ENCODE measurements around the gene UEVLD. TPM values are rescaled to one million over a fixed set of nuclear protein-coding genes. Genes with fewer than 3 reads are reported as not detected.
"Not testable (repeated sequence)": the region's sequence is repeated elsewhere in the genome, so short reads cannot be mapped to it uniquely, and the experiment has no call there.

UEVLD gene
- polyA plus RNA-seq, 1 donor (not counting 4 experiments of a cell fraction or from before 2014, with no cell fraction given), result 34.2 TPM

GRCh38 chr11:18599739-18600230 lies 11.3 kb upstream of the UEVLD start, which contains the start of gene MISFA:
MISFA (plus strand) TSS chr11:18599789; CDS start chr11:18599929, 140 bp downstream.
- Histone ChIP-seq H3K27ac (ENCODE audit: control insufficient read depth, insufficient read depth, low read length) (no peak within 1 kb of the TSS), H3K9me3 (ENCODE audit: control insufficient read depth, low read depth, low read length) (no peaks in the 10 kb centered on the region), H3K36me3 (ENCODE audit: control insufficient read depth in 2 of 2, extremely low read depth in 1 of 2, insufficient read depth in 2 of 2, low read length in 2 of 2) (peaks cover 9 to 12% of the 10 kb centered on the region in 2 experiments), H3K4me1 (ENCODE audit: control insufficient read depth, extremely low read depth, insufficient read depth, low read length) (peaks cover 13% of the 10 kb centered on the region), H3K9me1 (ENCODE audit: control insufficient read depth, extremely low read depth, insufficient read depth, low read length) (no peaks in the 10 kb centered on the region), H2AFZ (ENCODE audit: control insufficient read depth, low read length) (no peak within 1 kb of the TSS), H3K27me3 (ENCODE audit: control insufficient read depth, extremely low read depth, insufficient read depth, low read length) (no peaks in the 10 kb centered on the region), H3K4me3 (ENCODE audit: control insufficient read depth in 2 of 3, extremely low read depth in 1 of 3, insufficient read depth in 2 of 3, low read depth in 1 of 3, low read length in 3 of 3) (no peak within 1 kb of the TSS), H3K4me2 (ENCODE audit: control insufficient read depth, extremely low read depth, insufficient read depth, low read depth, low read length) (no peak within 1 kb of the TSS), H3K9ac (ENCODE audit: control insufficient read depth, extremely low read depth, insufficient read depth, low read length) (no peak within 1 kb of the TSS), H3K79me2 (ENCODE audit: control insufficient read depth, insufficient read depth, low read length) (no peaks in the 10 kb centered on the region), H4K20me1 (ENCODE audit: control insufficient read depth, extremely low read depth, insufficient read depth, low read length) (no peaks in the 10 kb centered on the region)
- TF ChIP-seq CTCF (optimal IDR thresholded peaks at IDR 0.05 in 1 of 3, IDR thresholded peaks at IDR 0.05 in 1 of 3, conservative IDR thresholded peaks at IDR 0.05 in 1 of 3; ENCODE audit: extremely low read depth in 1 of 3, insufficient read depth in 2 of 3, low read length in 3 of 3) (no peak), EZH2 (IDR thresholded peaks at IDR 0.05; ENCODE audit: low read length) (no peak)
- dilution Hi-C loops (cut with MboI; ENCODE audit: extremely low pct_ligation_motif_present, low sequenced_read_pairs), result no loop called here
- FAIRE-seq (no peak), DNase-seq (ENCODE audit: low read depth, low spot score) (no peak)

- Histone ChIP-seq H3K9me1 (ENCODE audit: control insufficient read depth, extremely low read depth, insufficient read depth, low read length) (no peaks in the 10 kb centered on the region), H3K4me1 (ENCODE audit: control insufficient read depth, extremely low read depth, insufficient read depth, low read length) (peaks cover 26% of the 10 kb centered on the region), H4K20me1 (ENCODE audit: control insufficient read depth, extremely low read depth, insufficient read depth, low read length) (no peaks in the 10 kb centered on the region), H3K79me2 (ENCODE audit: control insufficient read depth, insufficient read depth, low read length) (peaks cover 16% of the 10 kb centered on the region), H2AFZ (ENCODE audit: control insufficient read depth, low read length) (peak overlapping the region; percentile 50), H3K4me2 (ENCODE audit: control insufficient read depth, extremely low read depth, insufficient read depth, low read depth, low read length) (peak overlapping the region; percentile 50), H3K9ac (ENCODE audit: control insufficient read depth, extremely low read depth, insufficient read depth, low read length) (peak overlapping the region; percentile 67), H3K27ac (ENCODE audit: control insufficient read depth, insufficient read depth, low read length) (peak overlapping the region; percentile 66), H3K9me3 (ENCODE audit: control insufficient read depth, low read depth, low read length) (no peaks in the 10 kb centered on the region), H3K4me3 (ENCODE audit: control insufficient read depth in 2 of 3, extremely low read depth in 1 of 3, insufficient read depth in 2 of 3, low read depth in 1 of 3, low read length in 3 of 3) (no peak overlapping the region), H3K27me3 (ENCODE audit: control insufficient read depth, extremely low read depth, insufficient read depth, low read length) (no peaks in the 10 kb centered on the region), H3K36me3 (ENCODE audit: control insufficient read depth in 2 of 2, extremely low read depth in 1 of 2, insufficient read depth in 2 of 2, low read length in 2 of 2) (peaks cover 5 to 15% of the 10 kb centered on the region in 2 experiments)
- FAIRE-seq (peak; percentile 79), DNase-seq (ENCODE audit: low read depth, low spot score) (peak; percentile 52)
- TF ChIP-seq CTCF (optimal IDR thresholded peaks at IDR 0.05 in 1 of 3, IDR thresholded peaks at IDR 0.05 in 1 of 3, conservative IDR thresholded peaks at IDR 0.05 in 1 of 3; ENCODE audit: extremely low read depth in 1 of 3, insufficient read depth in 2 of 3, low read length in 3 of 3) (no peak), EZH2 (IDR thresholded peaks at IDR 0.05; ENCODE audit: low read length) (no peak)
- dilution Hi-C loops (cut with MboI; ENCODE audit: extremely low pct_ligation_motif_present, low sequenced_read_pairs), result no loop called here
Measured at GRCh38 chr11:18594999-18595749, 6.6 kb upstream of the UEVLD start.

GRCh38 chr11:18594088-18594487 lies 5.6 kb upstream of the UEVLD start:
- DNase-seq (ENCODE audit: low read depth, low spot score); FAIRE-seq; H2AFZ ChIP-seq (ENCODE audit: control insufficient read depth, low read length); H3K9ac ChIP-seq (ENCODE audit: control insufficient read depth, extremely low read depth, insufficient read depth, low read length); dilution Hi-C loops (cut with MboI; ENCODE audit: extremely low pct_ligation_motif_present, low sequenced_read_pairs); H3K4me3 ChIP-seq (ENCODE audit: control insufficient read depth in 2 of 3, extremely low read depth in 1 of 3, insufficient read depth in 2 of 3, low read depth in 1 of 3, low read length in 3 of 3); H3K9me3 ChIP-seq (ENCODE audit: control insufficient read depth, low read depth, low read length); H3K27me3 ChIP-seq (ENCODE audit: control insufficient read depth, extremely low read depth, insufficient read depth, low read length); H4K20me1 ChIP-seq (ENCODE audit: control insufficient read depth, extremely low read depth, insufficient read depth, low read length); H3K4me2 ChIP-seq (ENCODE audit: control insufficient read depth, extremely low read depth, insufficient read depth, low read depth, low read length); H3K9me1 ChIP-seq (ENCODE audit: control insufficient read depth, extremely low read depth, insufficient read depth, low read length); H3K27ac ChIP-seq (ENCODE audit: control insufficient read depth, insufficient read depth, low read length): not testable (repeated sequence)
- Histone ChIP-seq H3K79me2 (ENCODE audit: control insufficient read depth, insufficient read depth, low read length) (peaks cover 27% of the 10 kb centered on the region), H3K36me3 (ENCODE audit: control insufficient read depth in 2 of 2, extremely low read depth in 1 of 2, insufficient read depth in 2 of 2, low read length in 2 of 2) (peaks cover 5 to 15% of the 10 kb centered on the region in 2 experiments), H3K4me1 (ENCODE audit: control insufficient read depth, extremely low read depth, insufficient read depth, low read length) (peaks cover 35% of the 10 kb centered on the region)

All from keratinocyte (primary cell).